ENCODE data around the gene GPRC5C. TPM values are rescaled to one million over a fixed set of nuclear protein-coding genes. Genes with fewer than 3 reads are reported as not detected.

The GPRC5C gene
- total RNA-seq, 1 donor = 0.43 TPM

DNA sequence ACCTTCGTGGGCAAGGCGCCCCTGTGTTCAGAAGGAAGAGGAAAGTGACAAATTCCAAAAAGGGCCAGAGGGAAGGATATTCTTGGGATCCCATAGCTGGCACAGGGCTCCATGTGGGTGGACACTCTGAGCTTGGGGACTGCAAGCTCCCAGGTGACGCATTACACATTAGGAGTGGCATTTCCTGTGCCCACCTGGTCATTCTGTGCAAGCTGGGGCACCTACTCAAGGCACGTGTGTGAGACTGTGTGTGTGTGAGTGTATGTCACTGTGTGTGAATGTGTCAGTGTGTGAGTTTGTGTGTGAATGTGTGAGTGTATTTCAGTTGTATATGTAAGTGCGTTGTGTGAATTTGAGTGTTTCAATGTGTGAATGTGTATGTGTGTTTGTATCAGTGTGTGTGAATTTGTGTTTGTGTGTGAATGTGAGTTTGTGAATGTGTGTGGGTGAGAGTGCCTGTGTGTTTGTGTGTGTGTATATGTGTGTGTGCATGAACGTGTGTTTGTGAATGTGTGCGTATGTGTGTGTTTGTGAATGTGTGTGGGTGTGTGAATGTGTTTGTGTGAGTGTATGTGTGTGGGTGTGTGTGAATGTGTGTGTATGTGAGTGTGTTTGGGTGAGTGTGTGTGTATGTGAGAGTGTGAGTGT, 33.0 kb downstream of the GPRC5C start:
- no peak overlapping the region for H3K4me3 ChIP-seq (ENCODE audit: low read depth, low read length)
- TF ChIP-seq, protein P1, sequence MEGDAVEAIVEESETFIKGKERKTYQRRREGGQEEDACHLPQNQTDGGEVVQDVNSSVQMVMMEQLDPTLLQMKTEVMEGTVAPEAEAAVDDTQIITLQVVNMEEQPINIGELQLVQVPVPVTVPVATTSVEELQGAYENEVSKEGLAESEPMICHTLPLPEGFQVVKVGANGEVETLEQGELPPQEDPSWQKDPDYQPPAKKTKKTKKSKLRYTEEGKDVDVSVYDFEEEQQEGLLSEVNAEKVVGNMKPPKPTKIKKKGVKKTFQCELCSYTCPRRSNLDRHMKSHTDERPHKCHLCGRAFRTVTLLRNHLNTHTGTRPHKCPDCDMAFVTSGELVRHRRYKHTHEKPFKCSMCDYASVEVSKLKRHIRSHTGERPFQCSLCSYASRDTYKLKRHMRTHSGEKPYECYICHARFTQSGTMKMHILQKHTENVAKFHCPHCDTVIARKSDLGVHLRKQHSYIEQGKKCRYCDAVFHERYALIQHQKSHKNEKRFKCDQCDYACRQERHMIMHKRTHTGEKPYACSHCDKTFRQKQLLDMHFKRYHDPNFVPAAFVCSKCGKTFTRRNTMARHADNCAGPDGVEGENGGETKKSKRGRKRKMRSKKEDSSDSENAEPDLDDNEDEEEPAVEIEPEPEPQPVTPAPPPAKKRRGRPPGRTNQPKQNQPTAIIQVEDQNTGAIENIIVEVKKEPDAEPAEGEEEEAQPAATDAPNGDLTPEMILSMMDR (IDR thresholded peaks at IDR 0.05; ENCODE audit: insufficient read depth, low read depth, low read length) = no peak
- no peak for DNase-seq (ENCODE audit: low read depth)

DNA sequence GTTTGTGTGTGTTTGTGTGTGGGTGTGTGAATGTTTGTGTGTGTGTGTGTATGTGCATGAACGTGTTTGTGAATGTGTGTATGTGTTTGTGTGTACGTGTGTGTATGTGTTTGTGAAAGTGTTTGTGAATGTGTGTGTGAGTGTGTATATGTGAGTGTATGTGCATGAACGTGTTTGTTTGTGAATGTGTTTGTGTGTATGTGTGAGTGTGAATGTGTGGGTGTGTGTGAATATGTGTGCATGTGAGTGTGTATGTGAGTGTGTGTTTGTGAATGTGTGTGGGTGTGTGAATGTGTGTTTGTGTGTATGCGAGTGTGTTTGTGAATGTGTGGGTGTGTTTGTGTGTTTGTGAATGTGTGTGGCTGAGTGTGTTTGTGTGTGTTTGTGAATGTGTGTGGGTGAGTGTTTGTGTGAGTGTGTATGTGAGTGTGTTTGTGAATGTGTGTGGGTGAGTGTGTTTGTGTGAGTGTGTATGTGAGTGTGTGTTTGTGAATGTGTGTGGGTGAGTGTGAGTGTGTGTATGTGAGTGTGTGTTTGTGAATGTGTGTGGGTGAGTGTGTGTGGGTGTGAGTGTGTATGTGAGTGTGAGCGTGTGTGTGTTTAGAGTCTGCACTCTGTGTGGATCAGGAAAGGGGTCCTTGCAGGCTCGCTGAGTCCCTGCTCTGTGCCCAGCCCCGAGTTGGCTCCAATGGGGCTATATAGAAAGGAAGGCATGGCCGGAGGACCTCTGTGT, 33.7 kb downstream of the GPRC5C start:
- TF ChIP-seq, protein P1 (IDR thresholded peaks at IDR 0.05; ENCODE audit: insufficient read depth, low read depth, low read length) = no peak
- no peak overlapping the region for H3K4me3 ChIP-seq (ENCODE audit: low read depth, low read length)
- DNase-seq (ENCODE audit: low read depth) = no peak

DNA sequence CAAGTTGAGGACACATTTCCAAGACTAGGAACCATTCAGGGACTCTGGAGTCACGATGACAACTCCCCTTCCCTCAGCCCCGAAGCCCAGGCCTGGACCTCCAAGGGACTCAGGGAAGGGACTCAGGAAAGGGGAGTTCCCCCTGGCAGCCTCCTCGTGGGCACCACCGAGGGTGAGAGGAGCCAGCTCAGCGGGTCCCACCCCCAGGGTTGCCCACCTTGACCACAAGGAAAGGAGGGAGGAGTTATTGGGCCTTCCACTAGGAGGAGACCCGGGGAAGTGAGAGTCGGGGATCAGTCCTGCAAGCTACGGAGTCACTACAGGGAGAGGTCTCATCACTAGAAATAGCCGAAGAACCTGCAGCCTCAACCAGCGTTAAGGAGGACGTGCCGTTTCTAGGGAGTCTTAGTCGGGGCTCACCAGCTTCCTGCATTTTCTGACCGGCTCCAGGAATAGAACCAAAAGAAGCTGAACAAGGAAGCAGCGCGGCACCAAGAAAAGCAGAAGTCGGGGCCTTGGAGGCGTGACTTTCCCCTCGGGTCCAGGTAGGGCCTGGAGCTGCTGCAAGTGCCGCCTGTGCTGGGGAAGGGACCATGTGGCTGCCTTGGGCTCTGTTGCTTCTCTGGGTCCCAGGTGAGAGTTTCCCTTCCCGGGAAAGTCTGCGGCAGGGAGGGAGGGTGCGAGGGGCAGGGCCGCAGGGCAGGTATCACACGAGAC, 34.4 kb downstream of the GPRC5C start, which contains the start of gene CD300A:
TSS of gene CD300A (plus strand) at position 524 of the 717 bp plus-strand sequence. CDS start at position 594, 70 bp downstream.
- TF ChIP-seq, protein P1 (IDR thresholded peaks at IDR 0.05; ENCODE audit: insufficient read depth, low read depth, low read length) = no peak
- H3K4me3 ChIP-seq (ENCODE audit: low read depth, low read length) = no peak within 1 kb of the TSS
- DNase-seq (ENCODE audit: low read depth) = no peak

DNA sequence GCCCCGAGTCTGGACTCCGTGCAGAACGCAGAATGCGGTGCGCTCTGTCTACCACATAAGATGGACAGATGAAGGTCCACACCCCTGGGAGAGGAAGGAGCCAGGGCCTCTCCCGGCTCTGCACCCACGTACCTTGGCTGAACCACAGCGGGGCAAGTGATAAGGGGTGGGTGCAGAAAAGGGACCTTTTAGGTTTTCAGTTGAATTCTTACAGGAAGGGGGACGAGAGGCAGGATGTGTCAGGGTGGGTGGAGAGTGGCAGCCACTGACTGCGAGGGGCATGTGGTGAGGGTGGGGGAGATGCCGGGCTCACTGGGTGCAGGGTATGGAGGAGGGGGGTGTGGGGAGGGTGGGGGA, 34.9 kb downstream of the GPRC5C start:
- TF ChIP-seq, protein P1 (IDR thresholded peaks at IDR 0.05; ENCODE audit: insufficient read depth, low read depth, low read length) = no peak
- no peak overlapping the region for H3K4me3 ChIP-seq (ENCODE audit: low read depth, low read length)
- DNase-seq (ENCODE audit: low read depth) = no peak

DNA sequence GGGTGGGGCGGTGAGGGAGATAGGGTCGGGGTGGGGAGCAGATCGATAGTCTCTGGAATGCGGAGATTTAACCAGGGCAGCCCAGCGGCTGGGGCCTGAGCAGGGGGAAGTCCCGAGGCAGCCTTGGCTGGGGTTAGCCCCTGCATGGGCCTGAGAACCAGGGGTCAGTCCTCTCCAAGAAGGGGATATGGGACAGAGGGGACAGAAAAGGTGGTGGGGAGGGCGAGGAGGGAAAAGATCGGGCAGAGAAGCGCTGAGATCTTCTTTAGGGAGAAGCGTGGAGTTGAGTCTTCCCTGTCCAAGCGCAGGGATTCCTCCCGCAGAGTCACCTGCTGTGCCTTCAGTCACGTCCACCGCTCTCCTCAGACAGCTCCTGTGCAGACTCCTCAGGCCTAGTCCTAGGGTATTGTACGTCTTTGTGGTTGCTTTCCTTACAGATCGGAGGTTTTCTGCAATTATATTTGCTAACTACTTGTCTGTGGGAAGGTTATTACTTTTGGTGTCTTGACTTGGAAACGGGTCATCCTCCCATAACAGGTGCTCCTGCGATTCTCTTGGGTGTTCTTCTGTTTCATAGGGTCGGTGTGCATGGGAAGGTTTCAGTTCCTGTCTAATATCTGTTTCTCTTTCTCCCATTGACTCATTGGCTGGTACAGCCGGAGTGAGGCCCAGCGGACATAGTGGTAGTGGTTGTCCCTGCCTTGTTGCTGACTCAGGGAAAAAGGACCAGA, 35.5 kb downstream of the GPRC5C start:
- no peak for DNase-seq (ENCODE audit: low read depth)
- TF ChIP-seq, protein P1 (IDR thresholded peaks at IDR 0.05; ENCODE audit: insufficient read depth, low read depth, low read length) = no peak

DNA sequence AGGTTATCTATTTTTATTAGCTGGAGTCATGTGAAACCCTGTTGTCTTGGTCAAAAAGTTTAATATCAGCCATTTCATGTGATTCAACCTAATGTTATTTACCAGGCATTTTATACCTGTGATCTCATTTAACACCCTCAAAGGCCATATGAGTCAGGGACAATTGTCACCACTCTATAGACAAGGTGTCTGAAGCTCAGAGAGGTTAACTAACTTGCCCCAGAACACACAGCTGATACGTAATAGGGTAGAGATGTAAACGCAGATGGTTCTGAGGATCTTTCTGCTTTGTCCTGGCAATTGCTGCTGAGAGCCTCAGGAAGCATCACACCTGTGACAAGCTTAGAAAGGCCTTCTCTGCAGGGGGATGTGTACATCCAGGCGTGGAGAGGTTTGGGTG, 39.5 kb downstream of the GPRC5C start:
- TF ChIP-seq, protein P1 (IDR thresholded peaks at IDR 0.05; ENCODE audit: insufficient read depth, low read depth, low read length) = no peak
- no peak for DNase-seq (ENCODE audit: low read depth)
- H3K4me3 ChIP-seq (ENCODE audit: low read depth, low read length) = no peak overlapping the region

More for the DNA sequence above, 35.5 kb downstream of the GPRC5C start:
- no peak overlapping the region for H3K4me3 ChIP-seq (ENCODE audit: low read depth, low read length)

All from fibroblast of villous mesenchyme (primary cell).